Cardiac muscle cell (in vitro differentiated cells and primary cell): ENCODE measurements around the gene RAD9B. TPM values are rescaled to one million over a fixed set of nuclear protein-coding genes. Genes with fewer than 3 reads are reported as not detected.

Source experiments
- DNase-seq, 2 donors: peaks; one replicate each; pipeline versions ENCODE4 v3.0.0 to v3.0.0-alpha.2; 2010 to 2017; ENCODE audit warnings: low read depth in 1 of 2, low spot score in 1 of 2
- H3K27ac ChIP-seq: fragments of 200-600 bp; sonication (generic); 2 replicates; pipeline ENCODE4 v1.5.1; 2016
- H3K27me3 ChIP-seq: fragments of 200-600 bp; sonication (generic); 2 replicates; pipeline ENCODE4 v1.6.0; 2016; ENCODE audit warnings: control low read depth
- H3K36me3 ChIP-seq: fragments of 200-600 bp; sonication (generic); 2 replicates; pipeline ENCODE4 v1.5.1; 2016; ENCODE audit warnings: control low read depth
- H3K4me1 ChIP-seq: fragments of 200-600 bp; sonication (generic); 2 replicates; pipeline ENCODE4 v1.8.1; 2017; ENCODE audit warnings: low read depth, mild to moderate bottlenecking, mixed run types
- H3K4me3 ChIP-seq: fragments of 200-600 bp; sonication (generic); 2 replicates; pipeline ENCODE4 v1.5.1; 2016; ENCODE audit warnings: mild to moderate bottlenecking
- H3K9me3 ChIP-seq: fragments of 200-600 bp; sonication (generic); 2 replicates; pipeline ENCODE4 v1.5.1; 2017; ENCODE audit warnings: low read depth, mild to moderate bottlenecking, control low read depth
- polyA plus RNA-seq: library from polyadenylated mRNA; unstranded; fragments of >200 nt; fragmentation: Nextera tagmentation; extraction: Ambion mirVana; gene quantifications from 2 replicates; pipeline ENCODE4 v1.2.1, GENCODE V29; 2016
- total RNA-seq: library from RNA; depleted of rRNA; stranded (reverse); fragments of >200 nt; gene quantifications from 2 replicates; pipeline ENCODE4 v1.2.3, GENCODE V29; 2016
- TF ChIP-seq, protein P1 (sequence below): IDR thresholded peaks from 2 replicates; pipeline ENCODE4 v1.5.1; 2012; ENCODE audit warnings: low read depth, mild to moderate bottlenecking, low read length

Gene RAD9B
- total and polyA plus RNA-seq, 2 experiments from 2014 or later = 1.1 to 2.3 TPM

DNA sequence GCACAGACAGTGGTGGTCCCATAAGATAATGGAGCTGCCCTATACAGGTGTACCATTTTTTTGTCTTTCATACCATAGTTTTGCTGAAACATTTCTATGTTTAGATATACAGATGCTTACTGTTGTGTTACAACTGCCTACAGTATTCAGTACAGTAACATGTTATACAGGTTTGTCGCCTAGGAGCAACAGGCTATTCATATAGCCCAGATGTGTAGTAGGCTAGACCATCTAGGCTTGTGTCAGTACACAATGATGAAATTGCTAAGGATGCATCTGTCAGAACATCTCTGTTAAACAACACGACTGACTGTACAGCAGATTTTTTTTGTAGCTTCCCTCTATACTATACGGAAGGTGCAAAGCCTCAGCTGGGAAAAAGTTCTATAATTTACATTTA is 30.5 kb downstream of the RAD9B start:
- Histone ChIP-seq H3K27me3 (no peaks in the 10 kb centered on the region), H3K4me3 (no peak overlapping the region), H3K36me3 (peaks cover 4% of the 10 kb centered on the region), H3K27ac (no peak overlapping the region), H3K4me1 (peaks cover 54% of the 10 kb centered on the region), H3K9me3 (no peaks in the 10 kb centered on the region)
- TF ChIP-seq, protein P1, sequence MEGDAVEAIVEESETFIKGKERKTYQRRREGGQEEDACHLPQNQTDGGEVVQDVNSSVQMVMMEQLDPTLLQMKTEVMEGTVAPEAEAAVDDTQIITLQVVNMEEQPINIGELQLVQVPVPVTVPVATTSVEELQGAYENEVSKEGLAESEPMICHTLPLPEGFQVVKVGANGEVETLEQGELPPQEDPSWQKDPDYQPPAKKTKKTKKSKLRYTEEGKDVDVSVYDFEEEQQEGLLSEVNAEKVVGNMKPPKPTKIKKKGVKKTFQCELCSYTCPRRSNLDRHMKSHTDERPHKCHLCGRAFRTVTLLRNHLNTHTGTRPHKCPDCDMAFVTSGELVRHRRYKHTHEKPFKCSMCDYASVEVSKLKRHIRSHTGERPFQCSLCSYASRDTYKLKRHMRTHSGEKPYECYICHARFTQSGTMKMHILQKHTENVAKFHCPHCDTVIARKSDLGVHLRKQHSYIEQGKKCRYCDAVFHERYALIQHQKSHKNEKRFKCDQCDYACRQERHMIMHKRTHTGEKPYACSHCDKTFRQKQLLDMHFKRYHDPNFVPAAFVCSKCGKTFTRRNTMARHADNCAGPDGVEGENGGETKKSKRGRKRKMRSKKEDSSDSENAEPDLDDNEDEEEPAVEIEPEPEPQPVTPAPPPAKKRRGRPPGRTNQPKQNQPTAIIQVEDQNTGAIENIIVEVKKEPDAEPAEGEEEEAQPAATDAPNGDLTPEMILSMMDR = no peak
- DNase-seq = no peak

DNA sequence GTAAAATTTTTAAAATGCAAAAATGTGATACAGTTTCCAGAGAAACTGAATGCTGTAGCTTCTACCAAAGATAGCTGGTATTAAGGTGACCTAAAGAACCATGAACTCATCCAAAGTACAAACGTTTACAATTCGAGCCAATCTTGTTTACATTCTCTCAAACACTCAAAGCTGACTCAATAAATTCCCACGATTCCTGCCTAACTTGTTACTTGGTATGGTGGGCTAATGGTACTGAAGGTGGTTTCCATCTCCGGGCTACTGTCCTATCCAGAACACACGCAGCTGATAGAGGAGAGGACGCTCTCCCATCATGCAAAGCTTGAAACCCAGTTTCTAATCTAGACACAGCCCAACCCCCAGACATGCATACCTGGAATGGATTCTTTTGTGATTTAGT is 31.5 kb downstream of the RAD9B start:
- Histone ChIP-seq H3K9me3 (no peaks in the 10 kb centered on the region), H3K27ac (no peak overlapping the region), H3K4me1 (peaks cover 63% of the 10 kb centered on the region), H3K36me3 (peaks cover 4% of the 10 kb centered on the region), H3K4me3 (no peak overlapping the region), H3K27me3 (no peaks in the 10 kb centered on the region)
- TF ChIP-seq, protein P1 = no peak
- DNase-seq = no peak

DNA sequence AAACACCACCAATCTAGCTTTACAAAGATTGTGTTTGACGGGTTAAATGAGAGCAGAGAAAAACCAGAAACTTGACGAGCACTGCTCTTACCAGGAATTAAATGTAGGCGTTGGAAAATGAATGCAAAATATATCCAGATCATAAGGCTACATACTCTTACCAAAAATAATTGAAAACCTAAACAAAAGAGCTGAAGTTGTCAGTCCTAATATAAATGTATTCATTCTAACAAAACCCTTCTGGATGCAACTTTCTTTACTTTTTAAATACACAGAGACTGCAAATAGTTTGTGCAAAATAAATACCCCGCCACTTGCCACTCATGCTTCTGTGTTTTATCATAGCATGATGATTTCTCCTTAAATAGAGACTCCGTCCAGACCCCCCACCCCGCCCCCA is 32.7 kb downstream of the RAD9B start:
- no peak overlapping the region for H3K4me3 ChIP-seq
- TF ChIP-seq, protein P1 = no peak
- H3K9me3 ChIP-seq = no peaks in the 10 kb centered on the region
- H3K4me1 ChIP-seq = peaks cover 75% of the 10 kb centered on the region
- no peaks in the 10 kb centered on the region for H3K27me3 ChIP-seq
- peak overlapping the region; percentile 13 for H3K27ac ChIP-seq
- no peak for DNase-seq
- H3K36me3 ChIP-seq = peaks cover 4% of the 10 kb centered on the region

GRCh38 chr12:110536834-110537604 is 34.9 kb downstream of the RAD9B start:
- H3K27me3 ChIP-seq = no peaks in the 10 kb centered on the region
- no peak for DNase-seq
- TF ChIP-seq, protein P1 = no peak
- H3K4me3 ChIP-seq = no peak overlapping the region
- H3K9me3 ChIP-seq = no peaks in the 10 kb centered on the region
- peaks cover 4% of the 10 kb centered on the region for H3K36me3 ChIP-seq
- peaks cover 67% of the 10 kb centered on the region for H3K4me1 ChIP-seq
- H3K27ac ChIP-seq = peak overlapping the region; percentile 83

- no peaks in the 10 kb centered on the region for H3K9me3 ChIP-seq
- peak in 1 of 2 donors; percentile 78 for DNase-seq
- TF ChIP-seq, protein P1 = no peak
- peak overlapping the region; percentile 83 for H3K27ac ChIP-seq
- no peaks in the 10 kb centered on the region for H3K27me3 ChIP-seq
- H3K36me3 ChIP-seq = peaks cover 4% of the 10 kb centered on the region
- peaks cover 69% of the 10 kb centered on the region for H3K4me1 ChIP-seq
- H3K4me3 ChIP-seq = no peak overlapping the region
These were observed 35.7 kb downstream of the RAD9B start for GRCh38 chr12:110537605-110538409.
